ENCODE data around the gene RBM33.

DNA sequence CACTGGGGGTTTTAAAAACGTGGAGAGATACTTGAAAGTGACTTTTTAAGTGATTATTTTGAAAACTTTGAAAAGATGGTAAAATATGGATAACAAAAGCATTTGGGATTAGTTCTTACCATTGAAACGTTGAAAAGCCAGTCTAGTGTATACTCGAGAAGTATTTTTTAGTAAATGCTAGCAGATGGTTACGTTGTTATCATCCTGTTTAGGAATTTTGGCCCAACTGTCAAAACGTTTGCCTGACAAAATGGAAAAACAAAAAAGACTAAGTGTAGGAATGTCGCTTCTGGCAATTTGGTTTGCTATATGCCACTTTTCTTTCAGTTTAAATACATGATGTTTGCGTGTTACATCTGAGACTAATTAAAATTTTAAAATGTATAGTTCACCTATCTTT, 1.2 kb downstream of the RBM33 start:
- no peak for TF ChIP-seq EZH2 (optimal IDR thresholded peaks at IDR 0.05; ENCODE audit: low read depth, low read length)
- TF ChIP-seq, protein P1, sequence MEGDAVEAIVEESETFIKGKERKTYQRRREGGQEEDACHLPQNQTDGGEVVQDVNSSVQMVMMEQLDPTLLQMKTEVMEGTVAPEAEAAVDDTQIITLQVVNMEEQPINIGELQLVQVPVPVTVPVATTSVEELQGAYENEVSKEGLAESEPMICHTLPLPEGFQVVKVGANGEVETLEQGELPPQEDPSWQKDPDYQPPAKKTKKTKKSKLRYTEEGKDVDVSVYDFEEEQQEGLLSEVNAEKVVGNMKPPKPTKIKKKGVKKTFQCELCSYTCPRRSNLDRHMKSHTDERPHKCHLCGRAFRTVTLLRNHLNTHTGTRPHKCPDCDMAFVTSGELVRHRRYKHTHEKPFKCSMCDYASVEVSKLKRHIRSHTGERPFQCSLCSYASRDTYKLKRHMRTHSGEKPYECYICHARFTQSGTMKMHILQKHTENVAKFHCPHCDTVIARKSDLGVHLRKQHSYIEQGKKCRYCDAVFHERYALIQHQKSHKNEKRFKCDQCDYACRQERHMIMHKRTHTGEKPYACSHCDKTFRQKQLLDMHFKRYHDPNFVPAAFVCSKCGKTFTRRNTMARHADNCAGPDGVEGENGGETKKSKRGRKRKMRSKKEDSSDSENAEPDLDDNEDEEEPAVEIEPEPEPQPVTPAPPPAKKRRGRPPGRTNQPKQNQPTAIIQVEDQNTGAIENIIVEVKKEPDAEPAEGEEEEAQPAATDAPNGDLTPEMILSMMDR (IDR thresholded peaks at IDR 0.05; ENCODE audit: low read length) = no peak
